Mucosa of descending colon (tissue), 3 donors: ENCODE data around the gene CSTF3. TPM values are rescaled to one million over a fixed set of nuclear protein-coding genes. Genes with fewer than 3 reads are reported as not detected.

Source experiments
- ATAC-seq: fragments of 200-7000 bp; cut with Tn5 transposase; one replicate; pipeline ENCODE4 v1.9.1; 2020; ENCODE audit warnings: mild to moderate bottlenecking, moderate library complexity
- DNase-seq, 3 donors: peaks; one replicate each; pipeline ENCODE4 v3.0.0-alpha.2; 2020
- H3K36me3 ChIP-seq: fragments of 200-600 bp; one replicate; pipeline ENCODE4 v1.8.0; 2021; ENCODE audit warnings: low read depth, mild to moderate bottlenecking
- H3K4me1 ChIP-seq: fragments of 200-600 bp; one replicate; pipeline ENCODE4 v1.8.0; 2021; ENCODE audit warnings: low read depth, mild to moderate bottlenecking
- H3K4me3 ChIP-seq: fragments of 200-600 bp; one replicate; pipeline ENCODE4 v1.8.0; 2021; ENCODE audit warnings: mild to moderate bottlenecking
- H3K9me3 ChIP-seq: fragments of 200-600 bp; one replicate; pipeline ENCODE4 v1.8.0; 2021; ENCODE audit warnings: mild to moderate bottlenecking
- intact Hi-C, 2 donors: fragments of 100-400 bp; cut with DNase I in 1 of 2; cut with micrococcal nuclease in 1 of 2; formaldehyde crosslinking; loops; one replicate each; pipeline versions ENCODE4 v1.11.0 to v1.11.1; 2022; cut with DNase I, micrococcal nuclease
- total RNA-seq, 3 donors: library from RNA; stranded (reverse); fragmentation: NEBNext Ultra II Directional in 2 of 3; extraction: Animal tissue kit (Norgen Biotek cat#: 25700) in 2 of 3; gene quantifications; one replicate each; pipeline versions ENCODE4 v1.2.1 to v1.2.4, GENCODE V29; 2021 to 2023
- TF ChIP-seq, protein P1 (sequence below): fragments of 200-600 bp; IDR thresholded peaks from one replicate; pipeline ENCODE4 v1.8.0; 2022; ENCODE audit warnings: antibody characterized with exemption, mild to moderate bottlenecking
- donor health status: DM: no; HTN: no; CAD: no; lungs with moderate emphysema.
- donor health status: DM: no; HTN: no; CAD: no.
- donor health status: DM: no; HTN: yes; CAD: no.

CSTF3 gene
- total RNA-seq, 3 donors from 2014 or later, result 19.2 to 21.9 (median 20.2) TPM

DNA sequence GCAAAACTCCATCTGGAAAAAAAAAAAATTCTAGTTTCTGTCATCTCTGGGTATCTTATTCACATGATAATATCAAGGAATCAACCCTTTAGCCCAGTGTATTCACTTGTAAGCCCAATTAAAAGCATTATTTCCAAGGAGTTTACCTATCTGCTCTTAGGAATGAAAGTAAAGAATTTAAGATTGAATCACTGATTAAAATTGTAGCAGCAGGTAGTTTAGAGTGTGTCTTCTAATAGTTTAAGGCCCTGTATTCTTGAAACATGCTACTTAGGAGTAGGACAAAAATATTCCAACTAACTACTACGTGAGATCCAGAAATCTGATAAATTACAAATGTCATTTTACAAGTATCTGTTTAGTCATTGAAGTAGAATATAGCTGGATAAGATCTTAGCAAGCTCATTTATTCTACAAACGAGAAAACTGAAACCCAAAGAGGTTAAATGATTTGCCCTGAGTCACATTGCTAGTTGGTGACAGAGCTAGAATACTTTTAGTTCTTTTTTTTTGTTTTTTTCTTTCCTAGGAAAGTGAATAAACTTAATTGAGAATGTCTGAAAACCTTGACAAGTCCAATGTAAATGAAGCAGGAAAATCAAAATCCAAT lies 118.0 kb downstream of the CSTF3 start:
- DNase-seq, result no peak
- H3K36me3 ChIP-seq, result no peaks in the 10 kb centered on the region
- H3K4me3 ChIP-seq, result no peak overlapping the region
- no peaks in the 10 kb centered on the region for H3K9me3 ChIP-seq
- intact Hi-C loops, result no loop called here
- TF ChIP-seq, protein P1, sequence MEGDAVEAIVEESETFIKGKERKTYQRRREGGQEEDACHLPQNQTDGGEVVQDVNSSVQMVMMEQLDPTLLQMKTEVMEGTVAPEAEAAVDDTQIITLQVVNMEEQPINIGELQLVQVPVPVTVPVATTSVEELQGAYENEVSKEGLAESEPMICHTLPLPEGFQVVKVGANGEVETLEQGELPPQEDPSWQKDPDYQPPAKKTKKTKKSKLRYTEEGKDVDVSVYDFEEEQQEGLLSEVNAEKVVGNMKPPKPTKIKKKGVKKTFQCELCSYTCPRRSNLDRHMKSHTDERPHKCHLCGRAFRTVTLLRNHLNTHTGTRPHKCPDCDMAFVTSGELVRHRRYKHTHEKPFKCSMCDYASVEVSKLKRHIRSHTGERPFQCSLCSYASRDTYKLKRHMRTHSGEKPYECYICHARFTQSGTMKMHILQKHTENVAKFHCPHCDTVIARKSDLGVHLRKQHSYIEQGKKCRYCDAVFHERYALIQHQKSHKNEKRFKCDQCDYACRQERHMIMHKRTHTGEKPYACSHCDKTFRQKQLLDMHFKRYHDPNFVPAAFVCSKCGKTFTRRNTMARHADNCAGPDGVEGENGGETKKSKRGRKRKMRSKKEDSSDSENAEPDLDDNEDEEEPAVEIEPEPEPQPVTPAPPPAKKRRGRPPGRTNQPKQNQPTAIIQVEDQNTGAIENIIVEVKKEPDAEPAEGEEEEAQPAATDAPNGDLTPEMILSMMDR, result no peak
- H3K4me1 ChIP-seq, result peaks cover 9% of the 10 kb centered on the region
- no peak for ATAC-seq

DNA sequence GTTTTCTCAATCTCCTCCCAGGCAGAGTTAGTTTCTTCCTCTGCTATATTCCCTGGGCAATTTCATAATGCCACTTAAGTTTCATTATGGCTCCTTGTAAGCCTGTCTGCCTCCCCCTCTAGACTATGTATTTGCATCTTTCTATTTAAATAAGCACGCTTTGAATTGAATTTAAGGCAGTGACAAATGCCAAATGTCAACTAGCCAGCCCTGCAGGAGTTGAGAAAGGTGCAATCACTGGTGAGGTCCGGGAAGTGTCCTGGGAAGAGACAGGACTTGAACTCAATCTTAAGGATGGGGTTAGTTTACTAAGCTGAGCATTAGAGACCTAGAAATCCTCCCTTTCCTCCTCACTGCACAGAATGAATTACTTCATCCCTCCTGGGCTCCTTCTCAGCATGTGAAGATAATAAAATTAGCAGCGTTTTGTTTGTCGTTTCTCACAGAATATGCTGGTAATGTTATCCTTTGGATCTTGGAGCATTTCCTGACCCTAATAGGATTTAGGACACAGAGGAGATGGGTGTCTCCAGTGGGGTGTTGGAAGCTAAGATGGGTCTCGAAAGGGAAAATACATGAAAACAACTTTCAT lies 120.3 kb downstream of the CSTF3 start:
- Histone ChIP-seq H3K36me3 (no peaks in the 10 kb centered on the region), H3K9me3 (no peaks in the 10 kb centered on the region), H3K4me3 (no peak overlapping the region), H3K4me1 (peaks cover 3% of the 10 kb centered on the region)
- ATAC-seq (no peak), DNase-seq (no peak)
- TF ChIP-seq, protein P1, result no peak
- intact Hi-C loops, result no loop called here

DNA sequence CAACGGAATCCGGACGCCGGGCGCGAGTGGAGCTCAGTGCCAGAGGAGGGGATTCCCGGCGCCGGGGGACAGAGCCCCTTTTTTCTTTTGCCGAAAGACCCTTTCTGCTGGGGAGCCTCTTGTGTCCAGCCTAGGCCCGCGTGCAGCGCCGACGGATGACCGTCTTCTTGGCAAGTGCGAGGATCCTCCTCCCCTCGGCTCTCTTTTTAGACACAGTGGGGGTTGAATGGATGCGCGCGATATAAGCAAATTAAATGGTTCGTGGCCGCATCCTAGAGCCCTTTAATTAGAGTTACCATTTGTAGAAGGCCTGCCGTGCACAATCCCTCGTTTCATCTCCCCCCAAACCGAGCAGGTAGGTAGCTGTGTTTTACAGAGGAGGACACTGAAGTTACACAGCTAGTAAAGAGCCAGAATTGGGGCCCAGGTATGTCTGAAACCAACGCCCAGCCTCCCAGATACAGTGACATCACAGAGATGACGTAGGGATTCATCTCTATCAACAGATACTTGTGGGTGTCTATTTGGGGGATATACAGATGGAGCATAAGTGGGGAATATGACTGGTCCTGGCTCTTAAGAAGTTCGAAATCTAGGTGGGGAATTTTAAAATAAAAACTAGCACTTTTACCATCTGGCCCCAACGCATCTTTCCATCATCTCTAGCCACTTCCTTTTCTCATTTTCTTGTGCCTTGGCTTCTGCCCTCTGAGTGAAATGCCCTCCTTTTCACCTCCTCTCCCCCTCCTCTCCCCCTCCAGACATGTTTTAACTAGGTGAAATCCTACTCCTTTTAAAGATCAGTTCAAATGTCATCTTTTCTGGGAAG lies 121.0 kb downstream of the CSTF3 start:
- ATAC-seq, result peak; percentile 11
- Histone ChIP-seq H3K36me3 (no peaks in the 10 kb centered on the region), H3K4me3 (peak overlapping the region; percentile 90), H3K9me3 (no peaks in the 10 kb centered on the region), H3K4me1 (peaks cover under 1% of the 10 kb centered on the region)
- TF ChIP-seq, protein P1, result no peak
- no peak for DNase-seq
- intact Hi-C loops, result no loop called here

DNA sequence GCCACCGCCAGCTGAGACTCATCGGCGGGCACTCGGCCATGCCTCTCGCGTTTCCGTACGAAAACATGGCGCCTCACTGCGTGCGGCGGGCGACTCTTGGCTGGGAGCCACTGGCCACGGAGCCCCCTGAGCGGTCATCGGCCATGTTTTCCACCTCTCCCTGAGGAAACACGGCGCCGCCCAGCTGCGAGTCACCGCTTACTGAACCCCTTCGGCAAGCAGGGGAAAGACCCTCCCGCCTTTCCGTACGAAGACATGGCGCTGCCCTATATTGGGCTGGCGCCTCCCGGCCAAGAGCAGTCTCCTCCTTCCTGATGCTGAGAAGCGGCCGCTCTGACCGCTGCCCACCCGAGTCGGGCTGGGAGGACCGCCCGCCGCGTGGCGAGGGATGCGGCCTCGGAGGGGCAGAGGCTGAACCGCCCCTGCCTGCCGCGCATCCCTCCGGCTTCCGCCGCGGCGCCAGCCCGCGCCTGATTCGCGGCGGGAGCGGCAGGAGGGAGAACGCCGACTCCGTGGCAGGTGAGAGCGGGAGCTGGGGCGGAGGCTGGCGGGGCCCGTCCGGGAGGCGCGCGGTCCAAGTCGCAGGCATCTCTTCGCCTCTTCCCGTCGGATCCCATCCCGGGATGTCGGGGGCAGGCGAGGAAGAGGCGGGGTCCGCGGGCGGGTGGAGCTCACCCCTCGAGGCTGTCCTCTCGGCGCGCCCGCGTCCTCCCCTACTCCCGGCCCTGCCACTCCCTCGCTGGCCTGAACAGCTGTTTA lies 121.8 kb downstream of the CSTF3 start, which contains the start of gene TCP11L1:
TSS of gene TCP11L1 (plus strand) at position 299 of the 759 bp plus-strand sequence. CDS start 4,202 bp downstream, outside the sequence.
- intact Hi-C loops, result no loop called here
- ATAC-seq, result peak; percentile 94
- H3K4me1 ChIP-seq, result peaks cover 5% of the 10 kb centered on the region
- TF ChIP-seq, protein P1, result peak; percentile 8
- peak; percentile 84 to 95 (median 95) for DNase-seq
- peak within 1 kb of the TSS; percentile 90 for H3K4me3 ChIP-seq
- no peaks in the 10 kb centered on the region for H3K36me3 ChIP-seq
- H3K9me3 ChIP-seq, result no peaks in the 10 kb centered on the region

DNA sequence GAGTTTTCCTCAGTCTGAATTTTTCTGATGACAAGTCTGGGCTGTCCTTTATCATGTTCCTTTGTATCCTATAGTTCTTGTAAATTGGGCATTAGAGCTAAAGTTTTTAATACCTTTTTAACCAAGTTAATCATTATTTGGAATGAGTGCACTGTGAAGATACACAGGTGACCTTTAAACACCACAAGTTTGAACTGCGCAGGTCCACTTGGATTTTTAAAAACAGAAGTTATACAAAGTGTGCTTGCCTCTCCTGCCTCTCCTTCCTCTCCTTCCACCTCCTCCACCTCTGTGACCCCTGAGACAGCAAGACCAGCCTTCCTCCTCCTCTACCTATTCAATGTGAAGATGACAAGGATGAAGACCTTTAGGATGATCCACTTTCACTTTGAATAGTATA lies 126.3 kb downstream of the CSTF3 start:
- TF ChIP-seq, protein P1, result no peak
- intact Hi-C loops, result no loop called here
- Histone ChIP-seq H3K36me3 (no peaks in the 10 kb centered on the region), H3K4me1 (peaks cover 5% of the 10 kb centered on the region), H3K4me3 (no peak overlapping the region), H3K9me3 (no peaks in the 10 kb centered on the region)
- ATAC-seq (no peak), DNase-seq (no peak)
